HepG2 (cell line): ENCODE data around the gene H2AZ2. TPM values are rescaled to one million over a fixed set of nuclear protein-coding genes. Genes with fewer than 3 reads are reported as not detected.

Experiments
- ASH2L ChIP-seq: fragments of 300-600, 200-600 bp; sonication (generic); IDR thresholded peaks from 2 replicates; pipeline ENCODE4 v1.7.0; 2017; ENCODE audit warnings: low read depth, mild to moderate bottlenecking, moderate library complexity, mixed read lengths, low read length; ENCODE audit not compliant: insufficient read length
- CEBPB ChIP-seq: IDR thresholded peaks from 2 replicates; pipeline ENCODE4 v1.6.1; 2011; ENCODE audit warnings: low read depth, low read length, improper control_type of control experiment, borderline replicate concordance
- MED1 ChIP-seq: sonication (generic); formaldehyde crosslinking; IDR thresholded peaks from 2 replicates; pipeline ENCODE4 v1.4.0; 2020; ENCODE audit warnings: missing genetic modification reagents
- MXI1 ChIP-seq: IDR thresholded peaks from 3 replicates; pipeline ENCODE4 v1.6.1; 2012; ENCODE audit warnings: low read depth, low read length, inconsistent platforms, borderline replicate concordance
- NFIC ChIP-seq: IDR thresholded peaks from 2 replicates; pipeline ENCODE4 v1.6.1; 2012; ENCODE audit warnings: mild to moderate bottlenecking, low read length, inconsistent platforms
- ZBTB3 ChIP-seq: sonication (generic); formaldehyde crosslinking; IDR thresholded peaks from 2 replicates; pipeline ENCODE4 v1.4.0; 2020; ENCODE audit warnings: low read depth, mild to moderate bottlenecking, moderate library complexity, missing genetic modification reagents, borderline replicate concordance
- ZMYM3 ChIP-seq: sonication (generic); formaldehyde crosslinking; IDR thresholded peaks from 2 replicates; pipeline ENCODE4 v1.5.1; 2020; ENCODE audit warnings: mild to moderate bottlenecking, missing genetic modification reagents
- ZNF510 ChIP-seq: sonication (generic); formaldehyde crosslinking; IDR thresholded peaks from 2 replicates; pipeline ENCODE4 v1.4.0; 2020; ENCODE audit warnings: low read depth, mild to moderate bottlenecking, missing genetic modification reagents
- ZNF644 ChIP-seq: IDR thresholded peaks from 2 replicates; pipeline ENCODE4 v1.6.1; 2016; ENCODE audit warnings: low read depth
- polyA plus RNA-seq, 8 experiments: library from polyadenylated mRNA; depleted of rRNA in 3 of 8; stranded (reverse) in 7 of 8; unstranded in 1 of 8; fragments of >200 nt; fragmentation: Illumina TruSeq in 4 of 8; extraction: Trizol in 4 of 8; gene quantifications; 2 replicates each; pipeline versions ENCODE4 v1.2.1 to v1.2.3, GENCODE V29; 2011 to 2016; ENCODE audit warnings: low read depth in 4 of 8, missing spikeins in 1 of 8, mixed read lengths in 1 of 8; ENCODE audit not compliant: insufficient read depth in 1 of 8
- total RNA-seq, 5 experiments: library from RNA; depleted of rRNA; stranded (reverse); fragments of >200 nt; fragmentation: Illumina TruSeq; extraction: Trizol; gene quantifications; 2 replicates each; pipeline ENCODE4 v1.2.3, GENCODE V29; 2016; ENCODE audit warnings: low read depth in 1 of 5
- TF ChIP-seq, protein P1 (sequence below): sonication (generic); formaldehyde crosslinking; IDR thresholded peaks from 2 replicates; pipeline ENCODE4 v1.5.0; 2020; ENCODE audit warnings: missing genetic modification reagents
- TF ChIP-seq, protein P2 (sequence below): sonication (generic); formaldehyde crosslinking; conservative IDR thresholded peaks from 2 replicates; pipeline ENCODE4 v1.4.0; 2020; ENCODE audit warnings: missing genetic modification reagents
- TF ChIP-seq, protein P3 (sequence below): sonication (generic); formaldehyde crosslinking; IDR thresholded peaks from 2 replicates; pipeline ENCODE4 v1.4.0; 2020; ENCODE audit warnings: missing genetic modification reagents
- TF ChIP-seq, protein P4 (sequence below): sonication (generic); formaldehyde crosslinking; IDR thresholded peaks from 2 replicates; pipeline ENCODE4 v1.9.0; 2022; ENCODE audit warnings: low read depth, missing genetic modification reagents
- TF ChIP-seq, protein P5 (sequence below): sonication (generic); formaldehyde crosslinking; IDR thresholded peaks from 2 replicates; pipeline ENCODE4 v1.5.1; 2020; ENCODE audit warnings: mild to moderate bottlenecking, missing genetic modification reagents
- TF ChIP-seq, protein P6 (sequence below): sonication (generic); formaldehyde crosslinking; IDR thresholded peaks from 2 replicates; pipeline ENCODE4 v1.5.0; 2020; ENCODE audit warnings: mild to moderate bottlenecking, missing genetic modification reagents

H2AZ2 gene
- total and polyA plus RNA-seq, 2 of the 13 experiments (the other 11 are each of a cell fraction or from before 2014, with no cell fraction given): 121 to 223 TPM

DNA sequence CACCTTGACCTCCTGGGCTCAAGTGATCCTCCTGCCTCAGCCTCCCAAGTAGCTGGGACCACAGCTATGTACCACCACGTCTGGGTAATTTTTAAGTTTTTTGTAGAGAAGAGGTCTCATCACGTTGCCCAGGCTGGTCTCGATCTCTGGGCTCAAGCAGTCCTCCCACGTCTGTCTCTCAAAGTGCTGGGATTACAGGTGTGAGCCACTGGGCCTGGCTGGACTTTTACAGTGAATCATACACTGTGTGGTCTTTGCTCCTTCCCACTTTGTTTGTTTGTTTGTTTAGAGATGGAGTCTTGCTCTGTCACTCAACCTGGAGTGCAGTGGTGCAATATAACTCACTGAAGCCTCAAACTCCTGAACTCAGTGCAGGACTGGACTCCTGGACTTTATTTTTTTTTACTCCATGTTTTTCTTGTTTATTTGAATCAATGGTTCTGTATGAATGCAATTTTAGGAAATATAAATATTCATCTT, 38.9 kb downstream of the H2AZ2 start (continued):
- TF ChIP-seq, protein P1, sequence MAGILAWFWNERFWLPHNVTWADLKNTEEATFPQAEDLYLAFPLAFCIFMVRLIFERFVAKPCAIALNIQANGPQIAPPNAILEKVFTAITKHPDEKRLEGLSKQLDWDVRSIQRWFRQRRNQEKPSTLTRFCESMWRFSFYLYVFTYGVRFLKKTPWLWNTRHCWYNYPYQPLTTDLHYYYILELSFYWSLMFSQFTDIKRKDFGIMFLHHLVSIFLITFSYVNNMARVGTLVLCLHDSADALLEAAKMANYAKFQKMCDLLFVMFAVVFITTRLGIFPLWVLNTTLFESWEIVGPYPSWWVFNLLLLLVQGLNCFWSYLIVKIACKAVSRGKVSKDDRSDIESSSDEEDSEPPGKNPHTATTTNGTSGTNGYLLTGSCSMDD: no peak
- TF ChIP-seq, protein P2, sequence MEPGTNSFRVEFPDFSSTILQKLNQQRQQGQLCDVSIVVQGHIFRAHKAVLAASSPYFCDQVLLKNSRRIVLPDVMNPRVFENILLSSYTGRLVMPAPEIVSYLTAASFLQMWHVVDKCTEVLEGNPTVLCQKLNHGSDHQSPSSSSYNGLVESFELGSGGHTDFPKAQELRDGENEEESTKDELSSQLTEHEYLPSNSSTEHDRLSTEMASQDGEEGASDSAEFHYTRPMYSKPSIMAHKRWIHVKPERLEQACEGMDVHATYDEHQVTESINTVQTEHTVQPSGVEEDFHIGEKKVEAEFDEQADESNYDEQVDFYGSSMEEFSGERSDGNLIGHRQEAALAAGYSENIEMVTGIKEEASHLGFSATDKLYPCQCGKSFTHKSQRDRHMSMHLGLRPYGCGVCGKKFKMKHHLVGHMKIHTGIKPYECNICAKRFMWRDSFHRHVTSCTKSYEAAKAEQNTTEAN (CRISPR knock-in tag): 0 out of 2 replicates have a peak, but pooled peaks have one; percentile 33
- TF ChIP-seq ZNF644 (peak; percentile 31; the same call in 1 of the 2 replicates), ASH2L (peak; percentile 33), MXI1 (peak; percentile 29; the same call in 1 of the 3 replicates), ZMYM3 (CRISPR knock-in tag) (peak; percentile 87), MED1 (peak; percentile 70), ZNF510 (no peak), NFIC (no peak), CEBPB (peak; percentile 94), ZBTB3 (CRISPR knock-in tag) (peak; percentile 85; the same call in 1 of the 2 replicates)
- TF ChIP-seq, protein P3, sequence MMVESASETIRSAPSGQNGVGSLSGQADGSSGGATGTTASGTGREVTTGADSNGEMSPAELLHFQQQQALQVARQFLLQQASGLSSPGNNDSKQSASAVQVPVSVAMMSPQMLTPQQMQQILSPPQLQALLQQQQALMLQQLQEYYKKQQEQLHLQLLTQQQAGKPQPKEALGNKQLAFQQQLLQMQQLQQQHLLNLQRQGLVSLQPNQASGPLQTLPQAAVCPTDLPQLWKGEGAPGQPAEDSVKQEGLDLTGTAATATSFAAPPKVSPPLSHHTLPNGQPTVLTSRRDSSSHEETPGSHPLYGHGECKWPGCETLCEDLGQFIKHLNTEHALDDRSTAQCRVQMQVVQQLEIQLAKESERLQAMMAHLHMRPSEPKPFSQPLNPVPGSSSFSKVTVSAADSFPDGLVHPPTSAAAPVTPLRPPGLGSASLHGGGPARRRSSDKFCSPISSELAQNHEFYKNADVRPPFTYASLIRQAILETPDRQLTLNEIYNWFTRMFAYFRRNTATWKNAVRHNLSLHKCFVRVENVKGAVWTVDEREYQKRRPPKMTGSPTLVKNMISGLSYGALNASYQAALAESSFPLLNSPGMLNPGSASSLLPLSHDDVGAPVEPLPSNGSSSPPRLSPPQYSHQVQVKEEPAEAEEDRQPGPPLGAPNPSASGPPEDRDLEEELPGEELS (CRISPR knock-in tag): peak; percentile 92
- TF ChIP-seq, protein P4, sequence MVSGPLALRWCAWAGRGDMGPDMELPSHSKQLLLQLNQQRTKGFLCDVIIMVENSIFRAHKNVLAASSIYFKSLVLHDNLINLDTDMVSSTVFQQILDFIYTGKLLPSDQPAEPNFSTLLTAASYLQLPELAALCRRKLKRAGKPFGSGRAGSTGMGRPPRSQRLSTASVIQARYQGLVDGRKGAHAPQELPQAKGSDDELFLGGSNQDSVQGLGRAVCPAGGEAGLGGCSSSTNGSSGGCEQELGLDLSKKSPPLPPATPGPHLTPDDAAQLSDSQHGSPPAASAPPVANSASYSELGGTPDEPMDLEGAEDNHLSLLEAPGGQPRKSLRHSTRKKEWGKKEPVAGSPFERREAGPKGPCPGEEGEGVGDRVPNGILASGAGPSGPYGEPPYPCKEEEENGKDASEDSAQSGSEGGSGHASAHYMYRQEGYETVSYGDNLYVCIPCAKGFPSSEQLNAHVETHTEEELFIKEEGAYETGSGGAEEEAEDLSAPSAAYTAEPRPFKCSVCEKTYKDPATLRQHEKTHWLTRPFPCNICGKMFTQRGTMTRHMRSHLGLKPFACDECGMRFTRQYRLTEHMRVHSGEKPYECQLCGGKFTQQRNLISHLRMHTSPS: no peak
- TF ChIP-seq, protein P5, sequence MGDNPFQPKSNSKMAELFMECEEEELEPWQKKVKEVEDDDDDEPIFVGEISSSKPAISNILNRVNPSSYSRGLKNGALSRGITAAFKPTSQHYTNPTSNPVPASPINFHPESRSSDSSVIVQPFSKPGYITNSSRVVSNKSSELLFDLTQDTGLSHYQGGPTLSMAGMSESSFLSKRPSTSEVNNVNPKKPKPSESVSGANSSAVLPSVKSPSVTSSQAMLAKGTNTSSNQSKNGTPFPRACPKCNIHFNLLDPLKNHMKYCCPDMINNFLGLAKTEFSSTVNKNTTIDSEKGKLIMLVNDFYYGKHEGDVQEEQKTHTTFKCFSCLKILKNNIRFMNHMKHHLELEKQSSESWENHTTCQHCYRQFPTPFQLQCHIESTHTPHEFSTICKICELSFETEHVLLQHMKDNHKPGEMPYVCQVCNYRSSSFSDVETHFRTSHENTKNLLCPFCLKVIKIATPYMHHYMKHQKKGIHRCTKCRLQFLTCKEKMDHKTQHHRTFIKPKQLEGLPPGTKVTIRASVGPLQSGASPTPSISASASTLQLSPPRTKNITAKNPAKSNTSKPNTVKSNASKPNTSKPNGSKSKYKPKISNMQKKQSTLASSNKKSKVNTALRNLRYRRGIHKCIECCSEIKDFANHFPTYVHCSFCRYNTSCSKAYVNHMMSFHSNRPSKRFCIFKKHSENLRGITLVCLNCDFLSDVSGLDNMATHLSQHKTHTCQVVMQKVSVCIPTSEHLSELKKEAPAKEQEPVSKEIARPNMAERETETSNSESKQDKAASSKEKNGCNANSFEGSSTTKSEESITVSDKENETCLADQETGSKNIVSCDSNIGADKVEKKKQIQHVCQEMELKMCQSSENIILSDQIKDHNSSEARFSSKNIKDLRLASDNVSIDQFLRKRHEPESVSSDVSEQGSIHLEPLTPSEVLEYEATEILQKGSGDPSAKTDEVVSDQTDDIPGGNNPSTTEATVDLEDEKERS: 0 out of 2 replicates have a peak, but pooled peaks have one; percentile 13
- TF ChIP-seq, protein P6, sequence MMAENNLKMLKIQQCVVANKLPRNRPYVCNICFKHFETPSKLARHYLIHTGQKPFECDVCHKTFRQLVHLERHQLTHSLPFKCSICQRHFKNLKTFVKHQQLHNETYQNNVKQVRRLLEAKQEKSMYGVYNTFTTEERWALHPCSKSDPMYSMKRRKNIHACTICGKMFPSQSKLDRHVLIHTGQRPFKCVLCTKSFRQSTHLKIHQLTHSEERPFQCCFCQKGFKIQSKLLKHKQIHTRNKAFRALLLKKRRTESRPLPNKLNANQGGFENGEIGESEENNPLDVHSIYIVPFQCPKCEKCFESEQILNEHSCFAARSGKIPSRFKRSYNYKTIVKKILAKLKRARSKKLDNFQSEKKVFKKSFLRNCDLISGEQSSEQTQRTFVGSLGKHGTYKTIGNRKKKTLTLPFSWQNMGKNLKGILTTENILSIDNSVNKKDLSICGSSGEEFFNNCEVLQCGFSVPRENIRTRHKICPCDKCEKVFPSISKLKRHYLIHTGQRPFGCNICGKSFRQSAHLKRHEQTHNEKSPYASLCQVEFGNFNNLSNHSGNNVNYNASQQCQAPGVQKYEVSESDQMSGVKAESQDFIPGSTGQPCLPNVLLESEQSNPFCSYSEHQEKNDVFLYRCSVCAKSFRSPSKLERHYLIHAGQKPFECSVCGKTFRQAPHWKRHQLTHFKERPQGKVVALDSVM: peak; percentile 85
